GM21723 (cell line): ENCODE results near the gene S1PR3.

Experiments
- ATAC-seq: cut with Tn5 transposase; IDR thresholded peaks from one replicate; pipeline ENCODE4 v1.9.1; 2021; ENCODE audit warnings: mild to moderate bottlenecking, moderate library complexity; ENCODE audit not compliant: unreplicated experiment

Gene S1PR3

DNA sequence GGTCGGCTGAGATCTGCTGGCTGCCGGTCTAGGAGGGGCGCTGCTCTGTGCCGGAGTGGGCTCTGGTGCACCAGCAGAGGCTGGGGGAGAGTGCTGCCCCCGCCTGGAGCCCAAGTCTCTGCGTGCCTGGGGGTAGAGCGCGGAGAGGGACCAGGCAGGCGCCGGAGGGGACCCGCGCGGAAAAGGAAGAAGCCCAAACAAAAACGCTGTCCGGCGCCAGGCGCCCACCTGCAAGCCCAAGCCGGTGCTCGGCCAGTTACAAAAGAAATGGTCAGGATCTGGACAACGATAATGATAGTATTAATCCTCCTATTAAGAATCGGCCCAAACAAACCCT, 571 bp upstream of the S1PR3 start:
- no peak for ATAC-seq

DNA sequence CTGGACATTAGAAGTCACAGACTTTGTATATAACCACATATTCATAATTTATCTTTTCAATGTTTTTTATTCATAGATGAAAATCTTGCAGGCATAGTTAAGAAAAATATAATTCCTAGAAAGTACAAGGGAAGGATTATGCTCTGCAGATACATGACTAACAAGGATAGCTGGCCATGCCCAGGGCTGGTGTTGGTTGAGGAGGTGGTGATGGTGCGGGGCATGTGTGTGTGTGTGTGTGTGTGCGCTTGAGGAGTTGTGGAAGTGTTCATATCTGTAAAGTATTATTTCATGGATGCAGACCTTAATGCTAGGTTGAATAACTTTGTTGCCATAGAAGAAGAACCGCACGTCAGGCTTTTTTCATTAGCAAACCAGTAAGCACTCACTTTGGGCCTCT, 1.3 kb downstream of the S1PR3 start:
- no peak for ATAC-seq

DNA sequence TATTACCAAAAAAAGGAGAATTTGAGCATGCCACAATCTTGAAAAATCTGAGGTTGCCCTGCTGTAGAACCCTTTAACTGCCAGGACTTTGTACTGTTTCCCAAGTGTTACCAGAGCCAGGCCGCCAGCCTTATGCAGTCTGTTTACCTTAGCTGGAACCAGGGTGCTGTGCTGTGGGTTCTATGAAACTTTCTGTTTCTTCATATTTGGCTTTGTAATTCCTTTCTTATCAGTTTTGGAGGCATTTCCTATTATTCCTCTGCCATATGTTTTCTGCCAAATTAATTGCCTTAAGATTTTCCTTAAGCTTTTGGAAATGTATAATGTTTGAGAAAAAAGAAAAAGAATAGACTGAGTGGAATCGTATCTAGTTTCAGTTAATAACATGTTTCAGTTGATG, 2.1 kb downstream of the S1PR3 start:
- no peak for ATAC-seq

DNA sequence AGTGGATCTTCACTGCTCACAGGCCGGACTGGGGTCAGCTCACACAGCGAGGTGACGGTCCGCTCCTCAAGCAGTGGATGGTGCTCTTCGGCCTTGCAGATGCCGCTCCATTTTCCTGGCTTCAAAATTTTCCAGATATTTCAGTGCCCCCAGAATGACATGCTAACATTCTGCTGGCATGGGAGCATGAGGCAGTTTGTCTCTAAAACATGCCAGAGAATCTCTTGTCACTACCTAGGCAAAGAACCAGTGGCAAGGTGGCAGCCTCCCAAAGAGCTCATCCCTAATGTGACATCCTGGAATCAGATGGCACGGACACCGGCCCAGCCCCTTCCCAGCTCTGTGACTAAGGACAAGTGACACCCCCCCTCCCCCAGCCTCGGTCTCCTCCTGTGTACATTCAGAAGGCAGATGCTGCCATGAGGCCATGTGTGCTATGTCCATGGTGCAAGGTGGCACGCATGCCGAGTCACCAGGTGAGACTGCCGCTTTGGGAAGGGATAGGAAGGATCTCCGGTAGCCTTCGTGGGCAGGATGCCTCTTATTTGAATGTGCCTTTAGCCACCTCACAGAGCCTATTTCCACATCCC, 2.7 kb downstream of the S1PR3 start:
- ATAC-seq, result no peak

DNA sequence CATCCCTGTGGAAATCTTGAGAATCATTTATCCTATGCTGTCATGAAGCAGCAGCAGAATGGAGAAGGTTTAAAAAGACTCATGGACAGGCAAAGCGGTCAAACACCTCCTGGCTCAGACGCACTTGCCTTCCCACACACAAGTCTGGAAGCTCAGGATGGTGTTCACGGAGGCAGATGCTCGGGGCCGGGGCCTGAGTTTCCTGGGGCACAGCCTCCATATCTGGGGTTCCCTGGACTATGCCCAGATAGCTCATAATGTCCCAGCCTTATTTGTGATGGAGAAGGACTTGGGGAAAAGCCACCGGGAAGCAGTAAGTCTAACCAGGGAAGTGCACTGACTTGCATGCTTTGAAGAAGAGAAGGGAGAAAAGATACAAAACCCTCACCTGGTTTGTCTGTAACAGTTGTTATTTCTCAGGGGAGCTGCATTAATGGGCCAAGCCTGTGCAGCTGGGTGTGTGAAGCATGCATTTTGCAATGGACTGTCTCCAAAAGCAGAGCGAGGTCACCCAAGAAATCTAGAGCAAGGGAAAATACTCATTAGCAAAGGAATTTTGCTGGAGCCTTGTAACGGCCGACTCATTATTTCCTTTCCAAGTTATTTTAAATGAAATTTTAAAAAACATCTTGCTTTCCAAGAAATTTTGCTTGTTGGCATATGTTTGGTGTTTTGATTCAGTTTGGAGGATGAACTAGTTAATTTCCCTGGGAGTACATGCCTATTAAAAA, 3.4 kb downstream of the S1PR3 start:
- ATAC-seq, result no peak

DNA sequence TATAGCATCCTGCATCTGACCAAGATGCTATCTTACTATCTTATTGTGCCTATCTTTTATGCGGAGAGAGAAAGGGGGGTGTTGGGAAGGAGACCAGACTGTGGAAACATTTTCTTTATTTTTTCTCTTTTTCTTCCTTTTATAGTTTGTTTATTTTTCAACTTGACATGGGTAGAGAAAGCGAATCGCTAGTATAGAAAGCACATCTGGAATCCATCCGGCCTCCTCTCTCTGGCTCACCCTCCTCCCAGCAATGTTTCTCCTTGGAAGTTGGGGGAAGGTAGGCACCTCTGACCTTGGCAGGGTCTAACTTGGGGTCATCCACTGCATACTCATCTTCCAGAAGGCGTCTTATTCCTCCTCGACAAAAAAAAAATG, 3.9 kb downstream of the S1PR3 start:
- no peak for ATAC-seq

DNA sequence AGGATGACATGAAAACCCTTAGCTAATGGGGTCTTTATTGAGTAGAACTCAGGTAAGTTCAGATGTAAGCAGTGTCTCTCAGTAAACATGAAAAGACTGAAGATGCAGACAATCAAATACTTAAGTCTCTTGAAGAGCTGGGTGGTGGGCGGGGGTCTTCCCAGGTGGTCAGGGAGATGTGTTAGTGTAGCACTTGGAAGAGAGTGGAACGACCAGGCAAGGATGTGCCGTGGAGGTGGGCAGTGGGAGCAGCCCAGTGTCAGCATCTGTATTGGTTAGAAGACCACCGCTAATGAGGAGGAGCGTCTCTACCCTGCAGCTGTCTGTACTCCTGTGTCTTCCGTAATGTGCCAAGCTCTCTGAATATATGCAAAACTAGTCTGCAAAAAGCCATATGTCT, 4.4 kb downstream of the S1PR3 start:
- ATAC-seq, result no peak

DNA sequence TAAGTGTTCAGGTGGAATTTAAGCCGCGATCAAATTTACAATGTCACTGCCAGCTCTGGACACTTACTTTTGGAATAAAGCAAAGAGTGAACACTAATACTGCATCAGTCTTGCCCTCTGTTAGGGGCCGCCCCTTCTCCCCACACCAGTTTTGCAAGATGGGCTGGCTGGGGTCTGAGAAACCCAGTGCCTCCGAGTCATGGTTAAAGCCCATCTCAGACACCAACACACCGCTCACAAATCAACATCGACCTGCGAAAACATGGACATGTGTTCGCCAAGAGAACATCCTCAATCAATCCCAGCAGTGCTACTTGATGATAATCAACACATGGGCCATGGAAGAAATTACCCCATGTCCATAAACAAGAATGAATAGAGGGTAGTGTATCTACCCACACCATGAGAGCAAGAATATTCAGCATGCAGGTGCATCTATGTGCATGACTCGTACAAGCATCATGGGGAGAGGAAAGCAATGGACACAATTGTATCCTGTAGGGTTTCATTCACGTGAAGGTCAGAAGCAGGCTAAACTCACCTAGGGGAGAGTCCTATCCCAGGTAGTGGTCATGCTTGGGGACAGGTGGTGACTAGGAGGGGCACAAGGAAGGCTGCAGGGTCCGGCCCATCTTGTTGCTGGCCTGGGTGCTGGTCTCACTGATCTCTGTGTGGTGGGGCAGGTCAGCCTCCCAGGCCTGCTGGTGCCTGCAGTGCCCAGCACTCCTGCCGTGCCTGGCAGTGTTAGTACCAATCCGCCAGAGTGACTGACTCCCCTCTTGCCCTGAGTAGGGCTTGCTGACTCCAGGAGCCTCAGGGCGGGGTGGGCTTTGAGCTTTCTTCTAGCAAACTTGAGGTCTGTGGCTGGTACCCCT, 5.0 kb downstream of the S1PR3 start:
- ATAC-seq, result no peak

DNA sequence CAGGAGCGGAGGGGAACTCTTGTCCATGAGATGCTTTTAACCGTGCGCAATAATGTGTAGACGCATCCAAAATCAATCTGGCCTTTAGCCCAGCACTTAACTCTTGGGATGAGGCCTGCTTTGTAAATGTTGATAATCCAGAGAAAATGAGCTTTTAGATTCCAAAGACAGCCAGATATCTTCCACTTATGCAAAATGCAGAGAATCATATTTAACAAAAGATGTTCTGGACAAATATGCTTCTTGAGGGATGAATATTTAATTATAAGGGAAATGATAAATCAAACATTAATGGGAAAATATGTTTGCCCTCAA, 5.6 kb downstream of the S1PR3 start:
- no peak for ATAC-seq

DNA sequence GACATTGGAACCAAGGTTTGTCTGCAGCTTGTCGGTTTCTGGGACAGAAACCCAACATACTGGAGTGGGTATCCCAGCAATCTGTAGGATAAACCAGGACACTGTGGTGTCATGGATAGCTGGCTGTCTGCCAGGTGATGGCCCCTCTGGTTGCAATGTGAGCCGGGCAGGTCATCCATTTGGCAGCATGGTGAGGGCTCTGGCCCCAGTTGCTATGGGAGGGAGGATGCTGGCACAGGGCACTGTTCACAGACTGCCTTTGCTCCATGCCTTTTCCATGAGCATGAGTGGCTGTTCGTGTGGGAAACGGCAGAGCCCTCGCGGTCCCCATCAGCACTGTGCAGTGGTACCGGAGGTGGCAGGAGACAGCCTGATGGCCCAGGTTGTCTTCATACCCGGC, 6.4 kb downstream of the S1PR3 start:
- ATAC-seq, result no peak

DNA sequence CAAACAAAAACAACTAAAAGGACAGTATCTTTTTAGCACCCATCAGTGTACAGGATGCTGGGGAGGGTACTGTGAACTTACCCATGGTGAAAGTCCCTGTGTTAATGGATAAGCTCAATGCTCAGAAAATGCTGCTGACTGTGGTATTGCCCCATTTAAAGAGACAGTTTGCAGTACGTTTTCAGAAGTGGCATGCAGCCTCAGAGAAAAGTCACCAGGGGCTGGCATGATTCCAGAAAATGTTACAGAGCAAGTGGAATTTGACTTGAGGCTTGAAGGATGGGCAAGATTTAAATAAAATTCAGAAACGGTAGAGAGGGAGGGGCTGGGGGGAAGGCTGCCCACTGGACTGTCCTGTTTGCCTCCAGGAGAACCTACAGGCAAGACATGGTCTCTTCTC, 7.2 kb downstream of the S1PR3 start:
- ATAC-seq, result no peak

DNA sequence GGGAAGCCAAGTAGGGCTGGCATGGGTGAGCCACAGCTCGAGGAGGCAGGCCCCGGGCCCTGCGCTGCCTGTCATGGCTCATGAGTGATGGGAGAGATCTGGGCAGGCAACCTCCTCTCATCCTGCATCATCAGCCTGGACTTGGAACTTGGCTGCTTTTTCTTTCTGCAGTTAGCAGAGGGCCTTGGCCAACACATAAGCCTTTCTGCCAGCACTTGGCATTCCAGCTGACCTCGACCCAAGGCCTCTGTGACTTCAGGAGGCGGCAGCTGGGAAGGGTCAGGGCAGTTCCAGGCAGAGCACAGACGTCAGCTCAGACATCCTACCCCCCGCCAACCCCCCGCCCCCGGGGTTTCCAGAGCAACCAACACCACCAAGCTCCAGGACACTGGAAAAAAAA, 7.6 kb downstream of the S1PR3 start:
- no peak for ATAC-seq

DNA sequence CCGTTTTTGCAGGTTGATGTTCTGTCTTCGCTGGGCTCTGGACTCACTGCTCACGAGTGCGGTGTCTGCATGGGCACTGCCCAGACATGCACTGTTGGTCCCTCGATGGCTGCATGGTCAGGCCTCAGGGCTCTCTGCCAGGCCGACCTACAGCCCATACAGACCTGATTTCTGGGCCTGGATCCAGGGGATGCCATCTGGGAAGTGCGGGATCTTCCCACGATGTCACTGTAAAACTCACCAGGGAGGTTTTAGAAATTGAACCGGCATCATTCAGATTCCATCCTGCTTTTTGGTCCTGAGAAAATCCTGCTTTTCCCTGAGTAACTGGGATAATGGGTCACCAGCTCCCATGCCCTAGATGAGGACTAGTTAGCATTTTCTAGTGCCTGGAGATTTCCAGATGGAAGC, 9.1 kb downstream of the S1PR3 start:
- no peak for ATAC-seq

DNA sequence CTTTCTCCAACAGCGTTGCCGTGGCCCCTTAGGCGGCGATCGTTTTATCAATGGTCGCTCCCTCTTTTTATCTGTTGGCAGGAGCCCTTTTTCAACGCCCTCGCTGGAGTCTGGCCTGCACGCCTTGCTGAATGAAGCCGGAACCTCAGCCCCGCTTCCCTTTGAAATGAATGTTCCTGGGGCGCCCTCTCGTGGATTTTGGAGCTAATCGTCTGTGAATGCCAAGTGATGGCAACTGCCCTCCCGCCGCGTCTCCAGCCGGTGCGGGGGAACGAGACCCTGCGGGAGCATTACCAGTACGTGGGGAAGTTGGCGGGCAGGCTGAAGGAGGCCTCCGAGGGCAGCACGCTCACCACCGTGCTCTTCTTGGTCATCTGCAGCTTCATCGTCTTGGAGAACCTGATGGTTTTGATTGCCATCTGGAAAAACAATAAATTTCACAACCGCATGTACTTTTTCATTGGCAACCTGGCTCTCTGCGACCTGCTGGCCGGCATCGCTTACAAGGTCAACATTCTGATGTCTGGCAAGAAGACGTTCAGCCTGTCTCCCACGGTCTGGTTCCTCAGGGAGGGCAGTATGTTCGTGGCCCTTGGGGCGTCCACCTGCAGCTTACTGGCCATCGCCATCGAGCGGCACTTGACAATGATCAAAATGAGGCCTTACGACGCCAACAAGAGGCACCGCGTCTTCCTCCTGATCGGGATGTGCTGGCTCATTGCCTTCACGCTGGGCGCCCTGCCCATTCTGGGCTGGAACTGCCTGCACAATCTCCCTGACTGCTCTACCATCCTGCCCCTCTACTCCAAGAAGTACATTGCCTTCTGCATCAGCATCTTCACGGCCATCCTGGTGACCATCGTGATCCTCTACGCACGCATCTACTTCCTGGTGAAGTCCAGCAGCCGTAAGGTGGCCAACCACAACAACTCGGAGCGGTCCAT, 10.0 kb downstream of the S1PR3 start:
- no peak for ATAC-seq

DNA sequence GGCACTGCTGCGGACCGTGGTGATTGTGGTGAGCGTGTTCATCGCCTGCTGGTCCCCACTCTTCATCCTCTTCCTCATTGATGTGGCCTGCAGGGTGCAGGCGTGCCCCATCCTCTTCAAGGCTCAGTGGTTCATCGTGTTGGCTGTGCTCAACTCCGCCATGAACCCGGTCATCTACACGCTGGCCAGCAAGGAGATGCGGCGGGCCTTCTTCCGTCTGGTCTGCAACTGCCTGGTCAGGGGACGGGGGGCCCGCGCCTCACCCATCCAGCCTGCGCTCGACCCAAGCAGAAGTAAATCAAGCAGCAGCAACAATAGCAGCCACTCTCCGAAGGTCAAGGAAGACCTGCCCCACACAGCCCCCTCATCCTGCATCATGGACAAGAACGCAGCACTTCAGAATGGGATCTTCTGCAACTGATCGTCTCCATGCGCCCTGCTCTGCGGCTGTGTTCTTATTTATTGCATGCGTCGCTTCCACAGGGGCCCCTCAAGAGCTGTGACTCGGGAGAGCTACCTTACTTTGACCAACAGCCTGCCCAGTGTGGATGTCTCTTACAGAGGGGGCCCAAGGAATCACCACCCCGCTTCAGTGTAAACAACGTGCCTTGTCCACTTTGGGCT, 10.8 kb downstream of the S1PR3 start:
- no peak for ATAC-seq

DNA sequence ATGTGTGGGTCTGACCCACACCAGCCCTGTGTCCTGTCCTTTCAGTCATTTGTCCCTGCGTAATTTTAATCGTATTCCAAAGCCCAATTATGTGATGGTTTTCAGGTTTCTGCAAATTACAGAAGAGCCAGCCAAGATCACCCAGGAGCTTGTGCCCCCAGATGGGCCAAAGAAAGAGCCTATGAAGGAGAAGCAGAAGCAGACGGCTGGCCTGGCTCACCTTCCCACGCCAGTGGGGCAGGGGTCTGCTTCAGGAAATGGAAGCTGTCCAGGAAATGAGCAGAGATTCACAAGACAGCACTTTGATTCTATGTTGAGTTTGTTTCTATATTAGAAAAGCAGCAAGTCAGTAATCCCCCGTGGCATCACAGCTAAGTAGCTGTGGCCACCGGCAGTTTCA, 11.7 kb downstream of the S1PR3 start:
- no peak for ATAC-seq

DNA sequence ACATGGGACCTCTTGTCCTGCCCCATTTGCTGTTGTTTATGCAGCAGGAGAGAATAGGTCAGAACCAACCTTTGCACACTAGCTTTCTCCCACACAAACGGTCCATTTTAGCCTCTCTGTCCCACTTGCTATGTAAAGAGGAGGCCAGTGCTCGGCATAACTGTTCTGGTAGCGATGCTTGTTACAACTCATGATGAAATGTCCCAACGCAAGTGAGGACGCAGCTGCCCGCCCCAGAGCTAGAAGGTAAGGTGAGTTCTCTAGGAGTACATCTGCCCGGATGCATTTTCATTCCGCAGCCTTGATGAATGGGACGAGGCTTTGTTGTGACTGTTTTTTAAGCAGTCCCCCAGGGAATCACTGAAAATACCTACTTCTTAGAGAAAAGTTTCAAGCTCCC, 14.1 kb downstream of the S1PR3 start:
- no peak for ATAC-seq

DNA sequence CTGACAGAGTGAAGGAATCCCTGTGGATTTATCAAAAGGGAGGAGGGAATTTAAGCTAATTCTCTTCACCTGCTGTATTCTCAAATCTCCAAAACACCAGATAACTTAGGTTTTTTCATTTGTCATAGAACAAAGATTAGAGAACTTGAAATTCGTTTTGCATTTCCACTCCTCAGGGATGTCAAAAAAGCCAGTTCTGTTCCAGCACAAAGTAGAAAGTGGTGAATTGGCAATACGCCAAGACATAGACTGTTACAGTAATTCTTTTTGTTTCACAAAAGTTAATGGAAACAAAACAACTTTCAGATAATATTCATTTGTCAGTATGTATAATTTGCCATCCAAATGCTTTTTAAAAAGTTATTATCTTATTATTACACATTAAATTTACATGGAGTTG, 15.0 kb downstream of the S1PR3 start:
- no peak for ATAC-seq

DNA sequence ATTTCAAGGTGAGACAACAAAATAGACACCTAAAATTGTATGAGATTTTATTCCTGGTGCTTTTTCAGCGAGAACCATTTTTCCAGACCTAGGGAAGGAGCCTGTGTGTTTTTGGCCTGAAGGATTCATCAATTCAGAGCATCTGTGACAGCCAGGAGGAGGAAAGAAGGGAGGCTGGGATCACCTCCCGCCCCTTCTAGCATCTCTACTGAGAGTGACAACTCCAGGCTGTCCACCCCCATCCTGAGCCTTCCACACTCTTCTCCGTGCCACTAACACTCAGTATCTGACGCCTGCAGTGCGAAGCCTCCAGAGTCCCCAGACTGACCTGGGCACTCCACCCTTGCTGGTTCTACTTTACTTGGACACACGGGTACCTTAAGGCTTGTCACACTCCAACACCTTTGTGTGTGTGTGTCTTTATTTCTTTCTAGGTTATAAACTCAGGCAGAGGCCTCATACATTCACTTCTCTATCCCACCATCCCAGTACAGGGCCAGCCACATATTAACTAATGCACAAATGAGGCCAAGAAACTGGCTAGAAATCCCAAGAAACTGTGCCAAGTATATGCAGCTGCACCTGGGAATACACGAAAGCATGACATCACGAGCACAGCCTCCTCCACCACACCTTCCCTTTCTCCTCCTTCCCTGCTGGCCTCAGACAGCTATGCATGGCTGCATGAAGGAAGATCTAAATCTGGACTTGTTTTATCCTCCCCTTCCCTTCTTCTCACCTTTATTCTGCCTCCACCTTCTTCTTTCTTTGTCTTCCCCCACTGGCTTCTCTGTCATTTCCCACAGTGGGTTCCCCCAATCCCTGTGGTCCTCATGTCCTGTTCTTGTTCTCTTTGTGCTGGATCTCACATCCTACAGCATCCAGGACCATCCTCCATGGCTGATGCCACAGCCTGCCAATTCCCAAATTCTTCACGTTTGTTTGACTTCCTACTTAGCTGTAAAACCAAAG, 16.0 kb downstream of the S1PR3 start:
- ATAC-seq, result no peak
